DND-41 (cell line): ENCODE results near the gene PLA2G2D.

Source experiments
- EZH2 ChIP-seq: IDR thresholded peaks from 3 replicates; pipeline ENCODE4 v1.6.1; 2012; ENCODE audit warnings: borderline replicate concordance, low read depth, mild to moderate bottlenecking, moderate library complexity, low read length, inconsistent platforms; ENCODE audit not compliant: severe bottlenecking
- TF ChIP-seq, protein P1 (sequence below): IDR thresholded peaks from 2 replicates; pipeline ENCODE4 v1.5.1; 2012; ENCODE audit warnings: borderline replicate concordance, low read length, moderate library complexity, mild to moderate bottlenecking; ENCODE audit not compliant: poor library complexity, severe bottlenecking; ENCODE audit errors: extremely low read depth

DNA sequence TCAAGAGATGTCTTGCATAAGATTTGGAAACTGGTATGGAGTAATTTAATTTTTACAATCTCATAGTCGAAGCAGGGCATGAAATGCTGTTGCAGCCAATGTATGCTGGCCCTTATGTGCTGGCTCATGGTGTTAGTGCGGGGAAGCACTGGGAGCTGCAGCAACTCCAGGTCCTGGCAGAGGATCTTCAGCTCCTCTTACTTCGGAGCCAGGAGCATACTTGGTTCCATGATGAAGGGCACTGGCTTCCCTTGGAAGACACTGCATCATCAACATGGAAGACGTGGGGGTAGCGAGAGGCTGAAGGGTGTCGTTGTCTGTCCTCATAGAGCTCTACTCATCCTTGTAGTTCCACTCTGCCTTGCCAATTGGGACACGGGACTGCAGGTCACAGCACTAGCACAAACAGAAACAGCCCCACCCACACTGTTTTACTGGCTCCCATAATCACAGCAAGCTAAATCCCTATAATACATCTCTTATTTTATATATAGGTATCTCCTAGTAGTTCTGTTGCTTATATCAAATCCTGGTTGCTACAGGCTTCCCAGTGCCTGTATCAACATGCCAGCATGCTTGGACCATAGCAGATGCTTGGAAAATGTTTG, 22.4 kb downstream of the PLA2G2D start:
- TF ChIP-seq, protein P1, sequence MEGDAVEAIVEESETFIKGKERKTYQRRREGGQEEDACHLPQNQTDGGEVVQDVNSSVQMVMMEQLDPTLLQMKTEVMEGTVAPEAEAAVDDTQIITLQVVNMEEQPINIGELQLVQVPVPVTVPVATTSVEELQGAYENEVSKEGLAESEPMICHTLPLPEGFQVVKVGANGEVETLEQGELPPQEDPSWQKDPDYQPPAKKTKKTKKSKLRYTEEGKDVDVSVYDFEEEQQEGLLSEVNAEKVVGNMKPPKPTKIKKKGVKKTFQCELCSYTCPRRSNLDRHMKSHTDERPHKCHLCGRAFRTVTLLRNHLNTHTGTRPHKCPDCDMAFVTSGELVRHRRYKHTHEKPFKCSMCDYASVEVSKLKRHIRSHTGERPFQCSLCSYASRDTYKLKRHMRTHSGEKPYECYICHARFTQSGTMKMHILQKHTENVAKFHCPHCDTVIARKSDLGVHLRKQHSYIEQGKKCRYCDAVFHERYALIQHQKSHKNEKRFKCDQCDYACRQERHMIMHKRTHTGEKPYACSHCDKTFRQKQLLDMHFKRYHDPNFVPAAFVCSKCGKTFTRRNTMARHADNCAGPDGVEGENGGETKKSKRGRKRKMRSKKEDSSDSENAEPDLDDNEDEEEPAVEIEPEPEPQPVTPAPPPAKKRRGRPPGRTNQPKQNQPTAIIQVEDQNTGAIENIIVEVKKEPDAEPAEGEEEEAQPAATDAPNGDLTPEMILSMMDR = no peak
- TF ChIP-seq EZH2 = no peak
